Stimulated activated CD8-positive, alpha-beta memory T cell treated with anti-CD3 and anti-CD28 coated beads, Interleukin-7, amount 100 ng/mL, for 48 hours (primary cell): Measurements from ENCODE around the gene UMODL1.

Experiments used
- DNase-seq, 2 donors: peaks; one replicate each; pipeline ENCODE4 v3.0.0-alpha.2; 2020; ENCODE audit warnings: low read depth in 1 of 2; ENCODE audit errors: extremely low read depth in 1 of 2

The UMODL1 gene

DNA sequence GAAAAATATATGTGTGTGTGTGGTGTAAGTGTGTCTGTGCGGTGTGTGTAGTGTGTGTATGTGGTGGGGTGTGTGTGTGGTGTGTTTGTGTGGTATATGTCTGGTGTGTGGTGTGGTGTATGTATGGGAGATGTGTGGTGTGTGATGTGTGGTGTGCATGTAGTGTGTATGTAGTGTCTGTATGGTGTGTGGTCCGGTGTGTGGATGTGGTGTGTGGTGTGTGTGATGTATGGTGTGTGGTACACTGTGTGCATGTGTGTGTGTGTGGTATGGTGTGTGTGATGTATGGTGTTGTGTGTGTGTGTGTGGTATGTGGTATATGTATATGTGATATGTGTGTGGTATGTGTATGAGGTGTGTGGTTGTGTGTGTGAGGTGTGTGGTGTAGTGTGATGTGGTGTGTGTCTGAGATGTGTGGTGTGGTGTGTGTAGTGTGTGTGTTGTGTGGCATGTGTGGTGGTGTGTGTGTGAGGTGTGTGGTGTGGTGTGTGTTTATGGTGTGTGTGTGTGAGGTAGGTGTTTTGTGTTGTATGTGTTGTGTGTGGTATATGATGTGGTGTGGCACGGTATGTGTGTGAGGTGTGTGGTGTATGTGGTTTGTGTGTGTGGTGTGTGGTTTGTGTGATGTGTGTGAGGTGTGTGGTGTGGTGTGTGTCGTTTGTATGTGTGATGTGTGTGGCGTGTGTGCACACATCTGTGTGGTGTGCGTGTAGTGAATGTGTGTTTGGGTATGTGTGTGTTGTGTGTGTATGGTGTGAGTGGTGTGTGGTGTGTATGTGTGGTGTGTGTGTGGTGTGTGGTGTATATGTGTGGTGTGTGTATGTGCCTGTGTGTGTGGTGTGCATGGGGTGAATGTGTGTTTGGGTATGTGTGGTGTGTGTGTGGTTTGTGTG is 112.5 kb downstream of the UMODL1 start:
- DNase-seq, result no peak

DNA sequence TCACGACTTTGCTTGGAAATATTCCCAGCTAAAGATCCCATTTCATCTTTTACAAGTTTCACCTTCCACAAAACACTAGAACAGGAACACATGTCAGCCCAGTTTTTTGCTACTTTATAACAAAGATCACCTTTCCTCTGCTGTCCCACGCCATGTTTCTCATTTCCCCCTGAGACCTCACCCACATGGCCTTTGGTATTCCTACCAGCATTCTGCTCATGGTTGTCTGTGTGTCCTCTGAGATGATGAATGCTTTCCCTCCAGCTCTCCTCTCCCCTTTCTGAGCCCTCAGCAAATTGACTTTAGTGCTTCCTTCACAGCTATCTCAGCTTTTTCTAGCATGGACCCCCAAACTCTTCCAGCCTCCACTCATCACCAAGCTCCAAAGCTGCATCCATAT is 115.5 kb downstream of the UMODL1 start:
- no peak for DNase-seq

DNA sequence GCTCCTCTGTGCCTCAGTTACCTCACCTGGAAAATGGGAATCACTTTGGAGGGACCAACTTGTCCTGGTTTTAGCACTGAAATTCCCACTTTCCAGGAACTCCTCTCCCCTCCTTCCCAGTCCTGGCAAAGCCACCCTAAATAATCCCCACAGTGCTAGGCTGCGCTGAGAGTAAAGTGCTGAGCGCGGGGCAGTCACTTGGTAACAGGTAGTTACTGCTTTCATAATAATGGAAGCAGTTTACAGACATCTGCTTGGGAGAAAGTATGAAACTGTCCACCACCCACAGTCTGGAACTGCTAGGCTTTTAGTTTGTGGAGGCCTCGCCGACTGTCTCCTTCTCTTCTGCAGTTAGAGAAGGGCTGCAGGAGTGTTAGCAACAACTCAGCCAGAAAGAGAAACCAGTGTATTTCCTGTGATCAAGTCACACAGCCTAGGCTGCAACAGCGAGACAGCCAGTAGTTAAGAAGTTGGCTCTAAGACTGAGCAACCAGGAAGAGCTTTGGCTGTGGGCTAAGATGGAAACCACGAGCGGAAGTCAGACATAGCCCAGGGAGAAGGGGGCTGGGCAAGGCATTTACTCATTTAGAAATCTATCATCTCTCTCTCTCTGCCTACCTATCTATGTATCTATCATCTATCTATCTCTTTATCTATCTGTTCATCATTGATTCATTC is 117.0 kb downstream of the UMODL1 start:
- DNase-seq, result peak; percentile 48 to 76

DNA sequence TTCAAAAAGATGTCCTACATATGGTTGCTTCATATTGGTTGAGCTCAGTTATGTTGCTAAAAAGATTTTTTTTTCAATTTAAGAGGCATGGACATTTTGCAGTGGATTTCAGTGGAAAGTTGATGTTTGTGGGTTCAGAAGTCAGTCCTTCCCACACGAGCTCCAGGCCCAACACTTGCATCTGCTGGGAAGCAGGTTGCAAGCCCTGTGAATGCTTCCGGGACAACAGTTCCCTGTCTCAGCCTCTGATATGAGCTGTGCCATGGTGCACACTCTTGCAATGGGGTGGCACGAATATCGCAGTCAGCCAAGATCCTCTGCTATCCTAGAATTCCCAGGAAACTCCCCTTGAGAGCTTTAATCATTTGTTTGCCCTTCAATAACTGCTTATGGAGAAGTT is 117.5 kb downstream of the UMODL1 start:
- DNase-seq, result no peak

DNA sequence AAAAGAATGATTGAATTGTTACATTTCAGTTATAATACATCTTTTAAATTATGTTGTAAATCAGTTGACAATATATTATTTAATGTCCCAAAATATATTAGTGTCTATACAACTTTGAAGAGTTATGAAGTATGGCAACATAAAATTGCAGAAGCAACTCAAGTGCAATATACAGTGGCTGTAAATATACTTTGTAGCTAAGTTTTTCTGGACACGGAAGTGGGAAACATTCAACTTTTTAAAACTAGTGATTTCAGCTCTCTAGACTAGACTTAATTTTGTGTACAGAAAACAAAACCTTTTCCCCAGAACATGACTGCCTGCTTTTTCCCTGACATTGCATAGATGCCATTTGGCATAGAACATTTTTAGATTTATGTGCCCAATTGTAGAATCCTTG is 118.3 kb downstream of the UMODL1 start:
- DNase-seq, result no peak

DNA sequence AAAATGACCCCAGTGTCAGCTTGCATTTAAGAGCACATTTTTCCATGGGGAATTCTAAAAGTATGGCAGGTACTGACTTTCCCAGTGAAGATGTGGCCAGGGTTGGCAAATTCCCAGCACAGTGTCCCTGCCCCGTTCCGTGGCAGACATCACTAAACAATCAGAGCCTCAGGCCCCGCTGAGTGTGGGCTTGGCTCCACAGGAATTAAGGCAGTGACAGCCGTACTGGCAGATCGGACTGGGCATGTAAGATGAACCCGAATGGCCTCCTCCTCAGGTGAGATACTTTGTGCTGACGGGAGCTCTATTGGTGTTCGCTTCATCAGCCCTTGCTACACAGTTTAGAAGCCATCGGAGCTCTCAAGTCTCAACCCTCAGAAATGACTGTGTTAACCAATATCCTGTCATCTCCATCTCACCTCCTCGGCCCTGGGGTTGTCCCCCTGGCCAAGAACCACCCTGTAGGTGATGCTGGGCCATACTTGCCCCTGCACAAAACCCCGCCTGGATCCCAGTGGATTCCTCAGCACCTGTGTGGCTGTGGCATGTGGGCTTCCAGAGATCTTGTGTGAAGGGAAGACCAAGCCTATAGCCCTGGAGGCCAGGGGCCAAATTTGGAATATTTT is 118.9 kb downstream of the UMODL1 start:
- DNase-seq, result no peak

DNA sequence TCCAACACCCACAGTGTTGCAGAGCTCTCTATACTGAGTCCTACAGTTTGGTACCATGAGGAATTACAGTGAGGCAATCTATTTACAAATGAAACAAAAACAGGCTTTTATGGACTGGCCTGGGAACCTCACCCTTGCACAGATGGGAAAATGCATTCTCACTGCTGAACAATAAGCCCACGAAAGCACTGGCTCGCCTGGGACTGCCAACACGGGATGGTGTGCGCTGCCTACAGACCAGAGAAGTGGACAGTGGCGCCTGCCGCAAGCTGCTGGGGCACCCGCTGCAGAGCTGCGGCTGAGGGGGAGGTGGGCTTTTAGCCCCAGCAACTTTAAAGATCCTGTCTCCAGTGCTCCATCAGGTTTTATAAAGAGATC is 119.4 kb downstream of the UMODL1 start:
- DNase-seq, result no peak

DNA sequence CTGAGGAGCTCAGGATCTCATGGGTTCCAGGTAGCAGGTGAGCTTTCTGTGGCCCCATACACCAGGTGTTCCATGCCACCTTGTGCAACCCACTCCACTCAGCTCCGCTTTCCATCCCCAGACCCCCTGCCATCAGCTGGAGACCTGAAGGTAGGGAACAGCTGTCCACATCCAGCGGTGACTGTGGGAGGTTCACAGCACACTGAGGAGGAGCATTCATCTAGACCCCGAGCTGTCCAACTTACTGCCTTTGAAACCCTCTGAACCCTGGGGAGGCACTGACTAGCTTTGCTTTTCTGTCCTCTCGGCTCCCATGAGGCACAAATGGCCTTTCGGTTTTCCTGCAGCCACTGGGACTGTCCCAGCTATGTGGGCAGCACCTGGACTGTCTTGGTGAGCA is 119.9 kb downstream of the UMODL1 start:
- DNase-seq, result no peak

DNA sequence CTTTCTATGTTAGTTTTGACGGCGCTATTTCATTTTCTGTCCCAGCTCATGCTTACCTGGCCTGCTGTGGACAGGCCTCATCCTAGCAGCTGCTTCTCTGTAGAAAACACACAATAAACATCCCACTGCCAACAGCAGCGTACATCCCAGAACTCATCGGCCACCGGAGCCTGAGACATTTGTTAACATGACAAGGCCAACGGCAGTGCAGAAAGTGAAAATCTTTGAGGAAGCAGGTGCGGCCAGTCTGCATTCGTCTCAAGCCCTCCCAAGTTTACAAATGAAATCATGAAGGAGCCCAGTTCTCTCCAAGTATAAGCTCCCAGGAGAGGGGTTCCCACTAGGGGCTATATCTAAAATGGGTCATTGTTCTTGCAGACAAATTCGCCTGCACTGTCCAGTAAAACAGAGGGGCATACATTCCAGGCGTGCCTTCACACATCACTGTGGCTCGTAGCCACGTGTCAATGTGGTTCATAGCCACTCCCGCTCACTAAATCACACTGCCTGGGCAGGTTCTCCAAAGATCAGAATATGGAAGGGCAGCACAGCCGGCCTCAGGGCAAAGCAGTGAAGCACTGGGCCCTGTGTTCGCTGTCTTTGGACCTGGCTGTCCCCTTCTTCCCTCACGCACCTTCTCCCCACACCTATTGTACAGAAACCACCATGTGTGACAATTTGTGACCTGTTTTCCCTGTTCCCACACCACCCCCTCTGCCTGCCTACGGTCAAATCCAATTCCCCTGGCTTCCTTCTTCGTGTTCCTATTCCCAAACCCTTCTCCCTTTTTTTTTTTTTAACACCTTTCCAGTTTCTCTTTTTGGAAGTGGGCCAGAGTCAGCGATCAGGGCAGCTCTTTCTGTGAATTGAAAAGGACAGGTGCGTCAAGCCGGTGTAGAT is 120.8 kb downstream of the UMODL1 start:
- DNase-seq, result no peak
